GM19468 (cell line): Measurements from ENCODE around the gene USP12.

ENCODE experiments used
- ATAC-seq: cut with Tn5 transposase; IDR thresholded peaks from one replicate; pipeline ENCODE4 v1.9.1; 2021; ENCODE audit warnings: mild to moderate bottlenecking, moderate library complexity, moderate number of reproducible peaks; ENCODE audit not compliant: unreplicated experiment; ENCODE audit errors: extremely low read depth

USP12 gene

DNA sequence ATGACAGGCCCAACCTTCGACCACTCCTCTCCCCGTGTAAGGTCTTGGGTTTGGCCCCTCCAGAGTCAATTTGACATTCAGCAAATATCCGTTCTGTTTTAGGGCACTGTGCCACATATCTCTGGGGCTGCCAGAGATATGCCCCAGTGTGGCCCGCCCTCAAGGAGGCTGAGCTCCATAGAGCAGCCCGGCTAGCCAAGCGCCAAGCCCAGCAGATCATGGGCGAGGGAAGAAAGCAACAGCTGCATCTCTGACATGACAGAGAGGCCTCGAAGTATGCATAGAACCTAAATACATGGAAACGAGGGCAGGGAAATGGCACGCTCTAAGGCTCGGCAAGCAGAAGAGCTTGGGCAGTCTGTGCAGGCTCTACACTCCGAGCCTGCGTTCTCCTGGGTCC lies 124.5 kb downstream of the USP12 start:
- ATAC-seq = no peak

DNA sequence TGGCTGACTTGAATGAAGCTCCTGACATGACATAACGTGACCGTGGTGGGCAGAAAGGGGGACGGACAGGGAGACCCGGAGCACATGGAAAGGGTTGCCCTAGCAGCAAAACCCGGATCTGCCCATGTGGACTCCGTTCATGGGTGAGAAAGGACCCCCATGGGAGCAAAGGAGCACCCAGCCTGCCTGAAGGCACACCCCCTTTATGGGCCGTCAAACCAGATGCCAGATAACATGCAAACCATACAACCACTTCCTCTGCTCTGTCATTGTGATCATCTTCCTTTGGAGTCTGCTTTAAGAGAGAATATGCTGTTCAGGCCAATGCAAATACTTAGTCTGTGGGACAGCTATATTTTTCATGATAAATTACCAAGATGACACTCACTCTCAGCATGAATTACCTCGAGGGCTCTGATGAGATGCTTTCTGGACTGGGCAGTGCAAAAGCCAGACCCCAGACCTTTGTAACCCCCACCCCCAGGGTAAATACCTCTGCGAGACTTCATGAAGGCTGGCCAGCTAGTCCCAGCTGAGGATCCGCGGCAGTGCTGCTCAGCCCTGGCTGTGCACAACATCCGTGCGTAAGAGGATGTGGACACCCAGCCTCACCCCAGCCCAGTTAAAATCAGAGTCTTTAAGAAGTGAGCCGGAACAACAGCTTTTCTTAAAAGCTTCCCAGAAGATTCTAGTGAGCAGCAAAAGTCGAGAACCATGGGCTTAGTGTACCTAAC lies 126.6 kb downstream of the USP12 start:
- ATAC-seq = no peak

DNA sequence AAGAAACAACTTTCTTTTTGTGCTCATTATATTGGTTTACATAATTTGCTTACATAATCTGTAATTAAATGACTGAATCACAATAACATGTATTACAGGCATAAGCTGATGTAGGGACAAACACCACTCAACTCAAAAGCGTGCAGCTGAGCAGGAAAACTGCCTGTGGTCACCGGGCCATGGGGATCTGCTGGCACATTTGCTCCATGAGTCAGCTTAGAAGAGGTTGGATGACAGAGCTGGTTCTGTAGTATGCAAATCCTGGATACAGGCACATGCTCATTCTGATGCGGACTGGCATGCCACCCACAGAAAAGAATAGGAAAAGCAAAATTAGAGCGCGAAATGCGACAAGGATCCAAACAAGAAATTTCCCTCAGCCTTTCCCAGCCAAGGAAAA lies 128.6 kb downstream of the USP12 start:
- ATAC-seq = no peak

DNA sequence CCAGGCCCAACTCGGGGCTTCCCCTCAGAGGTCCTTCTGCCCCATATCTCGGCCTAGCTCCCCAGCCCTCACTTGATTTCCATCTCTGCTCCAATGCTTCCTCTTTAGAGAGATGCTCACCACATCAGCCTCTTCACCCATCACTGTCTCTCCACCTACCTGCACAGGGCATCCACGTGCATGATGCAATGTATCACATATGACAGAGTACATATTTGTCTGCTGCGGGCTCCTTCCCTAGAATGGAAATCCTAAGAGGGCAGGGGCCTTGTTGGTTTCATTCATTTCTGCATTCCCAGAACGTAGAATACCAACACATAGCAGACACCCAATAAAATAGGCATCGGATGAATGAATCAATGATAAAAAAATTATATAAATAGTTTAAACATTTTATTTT lies 130.3 kb downstream of the USP12 start:
- no peak for ATAC-seq

DNA sequence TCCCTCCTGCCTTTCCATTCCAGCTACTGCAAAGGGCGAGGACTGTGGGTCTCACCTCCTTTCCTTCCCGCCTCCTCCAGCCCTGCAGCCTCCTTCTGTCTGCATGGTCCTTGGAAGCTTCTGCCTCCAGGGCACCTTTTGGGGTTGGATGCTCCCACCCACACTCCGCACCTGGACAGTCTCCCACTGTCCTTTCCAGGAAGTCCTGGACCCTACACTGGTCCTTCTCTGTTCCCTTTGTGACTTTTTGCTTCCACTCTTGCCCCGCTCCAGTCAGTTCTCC lies 130.8 kb downstream of the USP12 start:
- ATAC-seq = no peak

DNA sequence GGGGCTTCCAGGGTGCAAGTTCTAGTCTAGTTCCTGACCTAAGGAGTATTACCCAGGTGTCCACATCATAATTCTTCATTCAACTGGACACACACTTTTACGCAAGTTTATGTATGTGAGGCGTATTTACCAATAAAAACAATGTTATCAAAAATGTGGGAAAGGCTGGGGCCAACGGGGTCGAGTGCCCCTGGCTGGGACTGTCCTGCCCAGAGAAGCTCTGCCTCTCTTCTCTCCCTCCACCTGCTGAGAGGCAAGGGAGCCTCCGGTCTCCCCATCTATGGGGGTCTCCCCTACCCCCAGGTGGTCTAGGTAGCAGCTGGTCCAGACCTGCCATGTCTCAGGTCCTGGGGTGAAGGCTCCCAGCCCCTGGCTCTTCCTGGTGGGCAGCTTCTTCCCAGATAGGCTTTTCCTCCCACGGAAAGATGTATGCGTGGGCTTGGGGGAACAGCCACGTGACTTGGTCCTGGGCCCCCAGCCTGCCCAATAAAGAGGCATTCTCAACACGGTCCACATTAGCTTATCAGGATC lies 132.4 kb downstream of the USP12 start:
- no peak for ATAC-seq

DNA sequence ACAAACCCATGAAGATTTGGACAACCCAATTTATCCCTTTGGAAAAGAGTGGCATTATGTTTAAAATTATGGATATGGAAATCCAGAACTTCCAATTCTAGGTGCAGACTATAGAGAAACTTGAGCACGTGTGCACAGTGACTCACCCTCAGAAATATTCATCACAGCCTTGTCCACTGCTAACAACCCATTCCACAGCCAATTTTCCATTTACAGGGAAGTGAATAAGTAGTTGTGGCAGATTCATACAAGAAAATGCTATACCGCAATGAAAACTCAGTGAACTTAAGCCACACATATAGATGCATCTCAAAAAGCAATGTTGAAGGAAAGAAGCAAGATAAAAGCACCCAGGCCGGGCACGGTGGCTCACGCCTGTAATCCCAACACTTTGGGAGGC lies 133.3 kb downstream of the USP12 start:
- no peak for ATAC-seq

DNA sequence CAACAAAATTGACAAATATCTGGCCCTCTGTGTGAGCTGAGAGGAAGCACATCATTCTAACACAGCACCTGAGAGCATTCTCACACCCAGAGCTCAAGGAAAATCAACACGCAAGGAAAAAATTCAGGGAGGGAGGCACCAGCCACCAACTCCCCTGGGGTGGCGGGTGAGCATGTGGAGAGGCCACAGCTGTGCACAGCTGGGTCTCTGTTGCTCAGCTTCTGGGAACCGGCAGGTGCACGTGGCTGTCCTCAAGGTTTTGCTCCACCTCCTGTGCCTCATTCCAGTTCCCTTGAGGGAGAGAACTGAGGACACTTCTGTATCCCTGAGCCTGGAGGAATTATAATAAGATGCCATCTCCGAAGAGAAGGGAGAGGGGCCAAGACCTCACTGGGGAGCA lies 134.0 kb downstream of the USP12 start:
- ATAC-seq = no peak

DNA sequence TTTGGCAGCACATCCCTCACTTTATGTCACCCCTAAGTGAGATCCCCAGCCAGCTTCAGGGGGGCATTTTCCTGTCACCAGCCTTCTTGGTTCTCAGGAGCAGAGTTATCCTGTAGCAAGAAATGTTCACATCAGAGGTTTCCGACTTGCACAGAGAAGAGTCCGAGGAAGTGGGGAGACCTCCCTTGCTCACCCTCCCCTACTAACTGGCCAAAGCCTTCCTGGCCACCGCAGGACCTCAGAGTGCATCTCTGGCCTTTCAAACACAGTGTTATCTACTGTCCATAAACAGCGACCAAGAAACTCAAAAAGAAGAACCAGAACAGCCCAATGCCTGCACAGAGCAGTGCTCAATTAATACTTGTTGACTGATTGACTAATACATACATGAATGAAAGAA lies 134.4 kb downstream of the USP12 start:
- ATAC-seq = no peak

DNA sequence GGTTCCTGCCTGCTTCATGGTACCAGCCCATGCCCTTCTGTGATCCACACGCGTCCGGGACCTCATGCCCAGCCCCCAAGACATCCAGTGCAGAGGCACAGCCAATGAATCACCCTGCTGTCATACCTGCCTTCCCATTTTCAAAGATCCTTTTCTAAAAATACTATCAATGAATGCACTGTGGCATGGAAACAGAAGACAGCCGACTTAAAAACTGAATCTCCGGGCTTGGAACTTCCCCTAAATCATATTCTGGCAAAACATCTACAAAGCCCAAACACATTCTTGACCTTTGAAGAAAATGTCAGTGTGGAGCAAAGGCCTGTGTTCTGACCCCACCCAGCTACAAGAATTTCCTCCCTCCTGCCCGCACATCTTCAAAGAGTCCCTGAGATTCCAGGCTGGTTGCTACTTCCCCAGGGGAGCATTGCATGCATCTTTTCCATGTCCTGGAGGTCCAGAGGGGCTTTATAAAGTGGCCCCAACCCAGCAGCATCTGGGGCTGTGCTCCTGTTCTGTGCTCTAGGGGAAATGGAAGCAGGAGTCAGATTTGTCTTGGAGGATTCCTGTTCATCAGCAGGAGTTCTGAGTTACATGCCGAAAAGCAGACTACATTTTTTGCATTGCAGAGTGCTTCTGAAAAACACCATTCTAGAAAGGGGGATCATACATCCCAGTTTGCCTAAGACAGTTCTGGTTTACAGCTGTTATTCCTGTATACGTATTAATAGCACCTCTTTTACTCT lies 135.2 kb downstream of the USP12 start:
- no peak for ATAC-seq

DNA sequence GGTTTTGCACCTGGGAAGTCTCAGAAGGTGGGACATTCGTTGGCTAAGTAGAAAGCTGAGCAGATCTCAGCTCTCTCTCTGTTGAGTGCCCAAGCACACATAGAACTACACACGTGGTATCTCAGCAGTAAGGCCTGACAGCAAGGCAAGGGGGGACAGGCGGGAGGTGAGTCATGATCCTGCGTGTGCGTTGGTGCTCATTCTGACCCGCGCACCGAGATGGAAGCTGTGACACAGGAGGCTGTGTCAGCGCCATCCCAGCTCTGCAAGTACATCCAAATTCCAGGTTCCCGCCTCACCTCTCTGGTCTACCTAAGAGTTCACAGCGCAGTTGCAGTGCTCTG lies 135.7 kb downstream of the USP12 start:
- ATAC-seq = no peak

DNA sequence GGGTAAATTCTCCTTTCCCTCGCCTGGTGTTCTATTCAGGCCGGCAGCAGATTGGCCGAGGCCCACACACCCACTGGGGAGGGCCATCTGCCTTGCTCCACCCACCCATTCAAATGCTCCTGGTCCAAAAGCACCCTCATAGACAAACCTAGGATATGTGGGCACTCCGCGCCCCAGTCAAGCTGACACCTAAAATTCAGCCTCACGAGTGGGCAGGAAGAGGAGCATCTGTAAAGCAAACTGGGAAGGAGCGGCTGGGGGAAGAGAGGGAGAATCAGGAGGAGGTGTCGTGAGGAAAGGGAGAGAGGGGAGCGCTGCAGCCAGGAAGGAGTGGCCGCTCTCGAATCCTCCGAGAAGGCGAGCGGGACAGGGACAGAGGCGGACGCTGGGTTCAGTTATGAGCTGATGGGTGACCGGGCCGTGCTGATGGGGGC lies 136.9 kb downstream of the USP12 start:
- no peak for ATAC-seq

DNA sequence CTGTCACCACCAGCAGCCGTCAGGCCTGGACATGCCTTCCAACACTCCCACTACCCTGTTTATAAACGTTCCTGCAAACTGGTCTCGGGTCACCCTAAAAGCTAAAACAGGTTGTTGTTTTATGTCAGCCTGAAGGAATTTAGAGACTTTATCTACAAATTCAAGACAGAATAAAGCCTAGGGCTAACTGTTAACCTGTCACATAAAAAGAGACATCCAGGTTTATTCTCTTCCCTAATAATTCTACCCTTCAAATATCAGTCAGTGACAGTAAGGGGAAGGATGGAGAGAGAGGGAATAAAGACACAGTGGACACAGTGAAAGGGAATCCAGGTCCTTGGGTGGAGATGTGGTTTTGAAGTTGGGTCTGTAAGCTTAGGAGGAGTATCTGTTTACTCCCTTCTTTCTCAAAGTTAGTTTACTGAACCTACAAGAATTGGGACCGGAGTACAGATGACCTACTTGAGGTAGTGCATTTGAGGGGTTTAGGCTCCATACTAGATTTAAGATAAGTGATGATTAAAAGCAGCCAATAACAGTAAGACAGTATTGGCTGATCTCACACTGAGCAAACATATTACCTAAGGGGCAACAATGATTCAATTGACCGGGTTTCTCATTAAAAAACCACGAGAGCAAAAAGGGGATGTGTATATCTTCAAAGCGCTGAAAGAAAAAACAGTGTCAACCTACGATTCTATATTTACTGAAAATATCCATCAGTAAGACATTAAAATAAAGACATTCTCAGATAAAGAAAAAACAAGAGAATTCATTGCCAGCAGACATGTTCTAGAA lies 142.7 kb downstream of the USP12 start:
- no peak for ATAC-seq

DNA sequence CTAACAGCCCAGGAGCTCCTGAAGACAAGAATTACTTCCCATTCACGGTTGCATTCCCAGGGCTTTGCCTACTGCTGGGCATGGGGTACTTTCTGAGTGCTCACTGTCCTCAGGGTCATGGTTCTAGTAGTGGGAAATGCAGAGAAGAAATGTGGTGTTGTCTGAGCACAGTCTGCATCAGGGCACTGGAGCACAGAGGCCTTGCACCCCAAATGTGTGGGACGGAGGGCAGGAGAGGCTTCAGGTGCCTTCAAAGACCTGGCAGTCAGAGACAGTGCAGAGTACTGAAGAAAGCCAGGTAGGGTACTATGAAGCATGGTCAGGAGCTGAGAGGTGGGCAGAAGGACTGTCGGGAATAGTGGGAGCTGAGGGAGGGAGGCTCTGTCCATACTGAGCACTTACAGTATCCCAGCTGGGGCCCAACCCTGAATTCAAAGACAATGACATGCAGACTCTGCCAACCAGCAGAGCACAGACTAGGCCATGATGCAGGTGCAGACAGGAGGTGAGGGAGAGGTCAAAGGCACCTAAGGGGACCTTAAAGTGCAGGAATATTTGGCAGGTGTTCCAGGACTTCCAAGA lies 144.4 kb downstream of the USP12 start:
- ATAC-seq = no peak

DNA sequence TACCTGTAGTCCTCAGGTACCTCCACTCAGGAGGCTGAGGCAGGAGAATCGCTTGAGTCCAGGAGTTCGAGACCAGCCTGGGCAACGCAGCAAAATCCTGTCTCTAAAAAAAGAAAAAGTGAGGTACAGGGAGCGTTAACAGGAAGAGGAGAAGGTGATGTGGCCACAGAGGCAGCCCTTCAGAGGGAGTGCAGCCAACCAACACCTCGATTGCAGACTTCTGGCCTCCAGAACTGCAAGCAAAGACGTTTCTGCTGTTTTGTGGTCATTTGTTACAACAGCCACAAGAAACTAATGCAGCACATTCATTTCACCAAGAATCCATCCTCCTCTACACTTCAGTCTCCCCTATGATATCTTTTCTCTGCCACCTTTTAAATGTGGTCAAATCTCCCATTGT lies 145.2 kb downstream of the USP12 start:
- ATAC-seq = no peak

DNA sequence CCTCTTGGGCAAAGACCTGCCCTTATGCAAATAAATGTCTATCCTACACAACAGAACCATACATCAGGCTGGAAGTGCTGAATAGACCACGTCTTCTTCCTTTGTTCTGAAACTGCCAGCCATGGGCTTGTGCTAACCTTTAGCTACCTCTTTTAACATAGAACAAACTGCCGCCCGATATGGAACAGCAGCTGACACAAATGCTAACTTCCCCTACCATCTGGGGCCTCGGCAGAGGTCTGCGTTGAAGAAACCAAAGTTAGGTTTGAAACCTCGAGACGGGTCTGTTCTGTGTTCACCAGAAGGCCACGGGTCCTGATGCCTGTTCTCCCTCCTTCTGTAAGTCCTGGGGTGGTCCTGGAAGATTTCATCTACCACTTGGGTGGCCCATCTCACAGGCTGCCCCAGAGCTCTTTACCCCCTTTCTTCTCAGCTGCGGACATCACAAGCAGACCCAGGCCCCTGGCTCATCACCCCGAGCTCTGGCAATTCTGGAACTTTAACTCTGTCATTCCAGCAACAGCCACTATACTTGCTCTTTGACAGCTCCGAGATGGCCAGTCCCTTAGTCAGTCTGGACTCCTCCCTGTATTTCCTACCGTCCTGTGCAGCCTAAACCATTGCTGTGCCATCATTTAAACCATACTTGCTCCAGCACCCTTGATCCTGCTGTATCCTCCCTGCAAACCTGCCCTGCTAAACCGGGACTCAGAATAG lies 146.7 kb downstream of the USP12 start:
- ATAC-seq = no peak

DNA sequence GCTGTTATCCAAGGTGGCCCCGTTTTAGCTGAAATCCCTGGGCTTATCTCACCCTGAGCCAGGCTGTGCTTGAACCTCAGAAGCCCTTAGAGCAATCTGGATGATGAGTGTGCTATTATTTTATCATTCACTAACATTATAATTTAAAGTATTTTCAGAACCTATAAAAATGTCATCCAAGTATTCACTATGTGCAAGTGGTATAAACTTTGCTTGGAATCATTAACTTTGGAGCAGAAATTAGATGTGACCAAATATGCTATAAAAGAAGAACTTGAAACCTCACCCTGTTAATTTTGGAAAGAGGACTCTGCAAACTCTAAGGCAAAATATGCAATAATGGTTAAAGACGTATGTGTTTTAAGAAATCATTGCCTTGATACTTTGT lies 147.5 kb downstream of the USP12 start:
- ATAC-seq = no peak

DNA sequence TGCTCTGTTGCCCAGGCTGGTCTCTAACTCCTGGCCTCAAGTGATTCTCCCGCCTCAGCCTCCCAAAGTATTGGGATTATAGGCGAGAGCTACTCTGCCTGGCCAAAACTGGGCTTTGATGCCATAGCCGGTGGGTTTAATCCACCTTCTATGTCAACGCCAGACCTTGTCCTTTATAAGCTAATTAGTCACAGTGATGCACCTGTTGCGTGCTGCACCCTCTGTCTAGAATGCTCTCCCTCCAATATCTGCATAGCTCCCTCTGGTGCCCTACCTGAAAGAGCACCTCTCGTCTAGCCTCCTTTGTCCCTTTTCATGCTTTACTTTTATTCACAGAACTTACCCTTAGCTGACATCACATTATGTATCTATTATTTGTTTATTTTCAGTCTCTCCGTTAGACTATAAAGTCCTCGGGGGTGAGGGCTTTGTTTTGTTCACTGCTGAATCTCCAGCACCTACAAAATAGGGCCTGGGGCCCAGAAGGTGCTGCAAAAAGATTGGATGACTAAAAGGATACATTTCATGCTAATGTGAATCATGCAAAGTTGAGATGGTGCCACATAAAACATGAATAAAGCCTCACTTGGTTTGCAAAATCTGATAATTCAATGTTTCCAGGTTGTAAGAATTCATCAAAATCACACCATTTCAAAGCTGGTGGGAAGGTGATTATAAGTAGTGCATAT lies 148.1 kb downstream of the USP12 start:
- ATAC-seq = no peak

DNA sequence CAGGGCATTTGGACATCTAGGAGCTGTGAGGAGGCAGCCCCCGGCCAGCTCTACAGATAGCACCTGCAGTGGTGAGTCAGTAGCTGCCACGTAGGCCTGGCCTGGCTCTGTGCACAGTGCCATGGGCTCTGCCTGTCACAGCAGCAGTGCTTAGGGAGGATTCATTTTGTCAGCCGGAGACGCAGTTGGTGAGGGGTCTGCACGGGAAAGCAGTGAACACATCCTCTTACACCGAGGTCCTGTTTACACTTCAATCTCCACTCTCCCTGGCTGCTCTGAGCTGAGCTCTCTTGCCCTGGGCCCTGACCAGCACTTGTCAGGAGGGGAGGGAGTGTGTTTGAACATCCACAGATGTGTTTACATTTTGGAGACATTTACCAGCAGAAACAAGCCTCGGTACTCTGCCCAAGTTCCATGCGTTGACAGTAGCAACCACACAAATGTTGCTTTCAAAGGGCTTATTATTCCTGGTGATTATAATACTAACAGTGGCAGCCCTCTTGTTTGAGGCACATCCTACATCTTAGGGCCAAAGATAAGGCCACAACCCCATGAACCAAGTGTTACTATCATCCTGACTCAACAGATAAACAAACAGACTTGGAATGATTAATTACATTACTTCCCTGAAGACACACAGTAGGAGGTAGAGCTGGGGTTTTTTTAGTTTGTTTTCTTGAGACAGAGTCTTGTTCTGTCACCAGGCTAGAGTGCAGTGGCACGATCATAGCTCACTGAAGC lies 148.9 kb downstream of the USP12 start:
- ATAC-seq = no peak
